OCI-LY3 (cell line): Measurements from ENCODE around the gene NRM.

Source experiments
- H2AFZ ChIP-seq: fragments of 200-600, 300-600 bp; shearing (Covaris generic); 2 replicates; pipeline ENCODE4 v1.6.0; 2014; ENCODE audit warnings: antibody characterized with exemption, low read depth, low read length
- H3K27ac ChIP-seq: fragments of 200-600, 300-600 bp; sonication (generic); 2 replicates; pipeline ENCODE4 v1.5.1; 2014; ENCODE audit warnings: mild to moderate bottlenecking, low read length, moderate library complexity, mixed read lengths
- H3K27me3 ChIP-seq: fragments of 200-600, 300-600 bp; sonication (generic); 2 replicates; pipeline ENCODE4 v1.6.1; 2014; ENCODE audit warnings: low read depth, low read length, mixed read lengths
- H3K36me3 ChIP-seq: fragments of 200-600, 300-600 bp; sonication (generic); replicated peaks from 2 replicates; pipeline ENCODE3; 2014; ENCODE audit warnings: low read depth, low read length, mixed read lengths
- H3K4me1 ChIP-seq: fragments of 300-600, 200-600 bp; sonication (generic); 2 replicates; pipeline ENCODE4 v1.6.1; 2014; ENCODE audit warnings: low read length, mixed read lengths
- H3K4me2 ChIP-seq: fragments of 200-600, 300-600 bp; sonication (generic); 2 replicates; pipeline ENCODE4 v1.6.1; 2014; ENCODE audit warnings: low read length, mixed read lengths
- H3K4me3 ChIP-seq: fragments of 300-600, 200-600 bp; sonication (generic); 2 replicates; pipeline ENCODE4 v1.5.1; 2014; ENCODE audit warnings: antibody characterized with exemption, mild to moderate bottlenecking, low read length, moderate library complexity
- H3K79me2 ChIP-seq: fragments of 300-600, 200-600 bp; shearing (Covaris generic); 2 replicates; pipeline ENCODE4 v1.6.1; 2014; ENCODE audit warnings: mild to moderate bottlenecking, low read length, mixed read lengths
- H3K9ac ChIP-seq: fragments of 300-600, 200-600 bp; shearing (Covaris generic); 2 replicates; pipeline ENCODE4 v1.6.0; 2014; ENCODE audit warnings: mild to moderate bottlenecking, low read length, moderate library complexity
- H3K9me3 ChIP-seq: fragments of 200-600, 300-600 bp; shearing (Covaris generic); 2 replicates; pipeline ENCODE4 v1.6.1; 2014; ENCODE audit warnings: low read length, mixed read lengths; ENCODE audit not compliant: insufficient read depth
- H4K20me1 ChIP-seq: fragments of 200-600, 300-600 bp; sonication (generic); 2 replicates; pipeline ENCODE4 v1.6.1; 2016; ENCODE audit warnings: low read length, mixed read lengths; ENCODE audit not compliant: insufficient read depth
- CTCF ChIP-seq: fragments of 200-600, 300-600 bp; sonication (generic); IDR thresholded peaks from 2 replicates; pipeline ENCODE4 v1.5.1; 2014; ENCODE audit warnings: antibody characterized with exemption, low read length, low read depth
- EZH2phosphoT487 ChIP-seq: fragments of 200-600 bp; shearing (Covaris generic); IDR thresholded peaks from 2 replicates; pipeline ENCODE4 v1.6.1; 2018; ENCODE audit warnings: antibody characterized with exemption, mixed run types, low read depth

The NRM gene

GRCh38 chr6:30643656-30644055, 47.1 kb downstream of the NRM start:
- no peaks in the 10 kb centered on the region for H3K36me3 ChIP-seq
- no peak overlapping the region for H3K9ac ChIP-seq
- peaks cover 9% of the 10 kb centered on the region for H3K4me1 ChIP-seq
- H3K27ac ChIP-seq = no peak overlapping the region
- H4K20me1 ChIP-seq = no peaks in the 10 kb centered on the region
- H3K27me3 ChIP-seq = no peaks in the 10 kb centered on the region
- no peaks in the 10 kb centered on the region for H3K9me3 ChIP-seq
- no peak overlapping the region for H2AFZ ChIP-seq
- H3K4me3 ChIP-seq = no peak overlapping the region
- H3K79me2 ChIP-seq = peaks cover 15% of the 10 kb centered on the region
- H3K4me2 ChIP-seq = no peak overlapping the region
- no peak for TF ChIP-seq CTCF
- no peak for TF ChIP-seq EZH2phosphoT487

- no peak overlapping the region for H3K27ac ChIP-seq
- no peaks in the 10 kb centered on the region for H3K9me3 ChIP-seq
- no peaks in the 10 kb centered on the region for H3K27me3 ChIP-seq
- no peak for TF ChIP-seq CTCF
- TF ChIP-seq EZH2phosphoT487 = no peak
- no peak overlapping the region for H3K4me3 ChIP-seq
- no peak overlapping the region for H2AFZ ChIP-seq
- no peaks in the 10 kb centered on the region for H4K20me1 ChIP-seq
- H3K9ac ChIP-seq = no peak overlapping the region
- H3K79me2 ChIP-seq = no peaks in the 10 kb centered on the region
- H3K36me3 ChIP-seq = no peaks in the 10 kb centered on the region
- no peak overlapping the region for H3K4me2 ChIP-seq
- H3K4me1 ChIP-seq = no peaks in the 10 kb centered on the region
Measured at GRCh38 chr6:30641048-30641447, 49.7 kb downstream of the NRM start.

GRCh38 chr6:30640481-30640880, 50.3 kb downstream of the NRM start:
- Histone ChIP-seq H4K20me1 (no peaks in the 10 kb centered on the region), H3K4me3 (no peak overlapping the region), H3K4me2 (no peak overlapping the region), H3K79me2 (no peaks in the 10 kb centered on the region), H3K9ac (no peak overlapping the region), H3K27me3 (no peaks in the 10 kb centered on the region), H2AFZ (no peak overlapping the region), H3K4me1 (no peaks in the 10 kb centered on the region), H3K36me3 (no peaks in the 10 kb centered on the region), H3K9me3 (no peaks in the 10 kb centered on the region), H3K27ac (no peak overlapping the region)
- TF ChIP-seq CTCF (no peak), EZH2phosphoT487 (no peak)
